Nephron progenitor cell (in vitro differentiated cells): ENCODE data around the gene CAPN14.

Source experiments
- DNase-seq: peaks from one replicate; pipeline ENCODE4 v3.0.0; 2021
- H3K27ac Mint-ChIP-seq: 2 replicates; pipeline ENCODE4 v1.8.0; 2021; ENCODE audit warnings: mild to moderate bottlenecking, moderate library complexity, mixed read lengths
- H3K27me3 Mint-ChIP-seq: 2 replicates; pipeline ENCODE4 v1.8.0; 2021; ENCODE audit warnings: mild to moderate bottlenecking, low read depth, mixed read lengths; ENCODE audit not compliant: poor library complexity
- H3K36me3 Mint-ChIP-seq: 2 replicates; pipeline ENCODE4 v1.8.0; 2021; ENCODE audit warnings: low read depth, mixed read lengths
- H3K4me1 Mint-ChIP-seq: 2 replicates; pipeline ENCODE4 v1.8.0; 2021; ENCODE audit warnings: mixed read lengths
- H3K4me3 Mint-ChIP-seq: 2 replicates; pipeline ENCODE4 v1.8.0; 2021; ENCODE audit warnings: mild to moderate bottlenecking, moderate library complexity, mixed read lengths
- H3K9me3 Mint-ChIP-seq: 2 replicates; pipeline ENCODE4 v1.8.0; 2021; ENCODE audit warnings: mild to moderate bottlenecking, moderate library complexity, mixed read lengths
- CTCF ChIP-seq: fragments of 200-600 bp; sonication (generic); IDR thresholded peaks from 2 replicates; pipeline ENCODE4 v1.5.0; 2021; ENCODE audit warnings: antibody characterized with exemption

Gene CAPN14

GRCh38 chr2:31161637-31162036 lies 55.7 kb downstream of the CAPN14 start:
- TF ChIP-seq CTCF = no peak
- DNase-seq = no peak
- Mint-ChIP-seq H3K27ac (no peak overlapping the region), H3K9me3 (no peaks in the 10 kb centered on the region), H3K27me3 (peaks cover 11% of the 10 kb centered on the region), H3K4me1 (no peaks in the 10 kb centered on the region), H3K36me3 (no peaks in the 10 kb centered on the region), H3K4me3 (no peak overlapping the region)

- DNase-seq = no peak
Measured at GRCh38 chr2:31151501-31151900, 65.8 kb downstream of the CAPN14 start.

GRCh38 chr2:31150120-31150670 lies 67.1 kb downstream of the CAPN14 start:
- no peak overlapping the region for H3K27ac Mint-ChIP-seq
- no peaks in the 10 kb centered on the region for H3K4me1 Mint-ChIP-seq
- no peaks in the 10 kb centered on the region for H3K36me3 Mint-ChIP-seq
- peaks cover 16% of the 10 kb centered on the region for H3K27me3 Mint-ChIP-seq
- H3K4me3 Mint-ChIP-seq = no peak overlapping the region
- no peak for DNase-seq
- H3K9me3 Mint-ChIP-seq = no peaks in the 10 kb centered on the region
- TF ChIP-seq CTCF = no peak

More at GRCh38 chr2:31151501-31151900, 65.8 kb downstream of the CAPN14 start:
- Mint-ChIP-seq H3K27me3 (peaks cover 16% of the 10 kb centered on the region), H3K4me3 (no peak overlapping the region), H3K27ac (no peak overlapping the region), H3K9me3 (no peaks in the 10 kb centered on the region), H3K4me1 (no peaks in the 10 kb centered on the region), H3K36me3 (no peaks in the 10 kb centered on the region)
- no peak for TF ChIP-seq CTCF

GRCh38 chr2:31148514-31148913 lies 68.8 kb downstream of the CAPN14 start:
- H3K4me3 Mint-ChIP-seq = no peak overlapping the region
- no peaks in the 10 kb centered on the region for H3K36me3 Mint-ChIP-seq
- TF ChIP-seq CTCF = no peak
- H3K4me1 Mint-ChIP-seq = no peaks in the 10 kb centered on the region
- no peak for DNase-seq
- H3K9me3 Mint-ChIP-seq = no peaks in the 10 kb centered on the region
- no peak overlapping the region for H3K27ac Mint-ChIP-seq
- peaks cover 16% of the 10 kb centered on the region for H3K27me3 Mint-ChIP-seq

- no peak overlapping the region for H3K4me3 Mint-ChIP-seq
- no peak for TF ChIP-seq CTCF
- DNase-seq = no peak
- H3K9me3 Mint-ChIP-seq = no peaks in the 10 kb centered on the region
- no peaks in the 10 kb centered on the region for H3K4me1 Mint-ChIP-seq
- peaks cover 17% of the 10 kb centered on the region for H3K27me3 Mint-ChIP-seq
- H3K36me3 Mint-ChIP-seq = no peaks in the 10 kb centered on the region
- H3K27ac Mint-ChIP-seq = no peak overlapping the region
Measured at GRCh38 chr2:31147645-31148044, 69.7 kb downstream of the CAPN14 start.

GRCh38 chr2:31142110-31142509 lies 75.2 kb downstream of the CAPN14 start:
- no peak for DNase-seq
- Mint-ChIP-seq H3K4me3 (no peak overlapping the region), H3K27me3 (peaks cover 52% of the 10 kb centered on the region), H3K27ac (no peak overlapping the region), H3K9me3 (no peaks in the 10 kb centered on the region), H3K4me1 (peaks cover 1% of the 10 kb centered on the region), H3K36me3 (no peaks in the 10 kb centered on the region)
- no peak for TF ChIP-seq CTCF
